ENCODE data around the gene JAG1.

Gene JAG1

GRCh38 chr20:10696650-10697049 lies 22.9 kb upstream of the JAG1 start:
- no peak for DNase-seq

GRCh38 chr20:10689385-10689784 lies 15.6 kb upstream of the JAG1 start:
- DNase-seq: no peak

GRCh38 chr20:10687895-10688294 lies 14.1 kb upstream of the JAG1 start:
- DNase-seq: no peak

- no peak for DNase-seq
Observed at GRCh38 chr20:10686356-10687133, 12.7 kb upstream of the JAG1 start.

GRCh38 chr20:10683537-10683936 lies 9.7 kb upstream of the JAG1 start:
- DNase-seq: no peak

- DNase-seq: no peak
Observed at GRCh38 chr20:10682939-10683338, 9.1 kb upstream of the JAG1 start.

GRCh38 chr20:10681494-10681893 lies 7.7 kb upstream of the JAG1 start:
- no peak for DNase-seq

GRCh38 chr20:10680571-10680970 lies 6.8 kb upstream of the JAG1 start:
- DNase-seq: no peak

GRCh38 chr20:10679269-10679668 lies 5.5 kb upstream of the JAG1 start:
- DNase-seq: no peak

GRCh38 chr20:10676518-10676917 lies 2.7 kb upstream of the JAG1 start:
- DNase-seq: no peak

GRCh38 chr20:10675450-10675848 lies 1.6 kb upstream of the JAG1 start:
- no peak for DNase-seq

GRCh38 chr20:10674684-10675449 lies 1.1 kb upstream of the JAG1 start:
- DNase-seq: peak; percentile 19

GRCh38 chr20:10673176-10673841 lies 490 bp downstream of the JAG1 start:
- no peak for DNase-seq

GRCh38 chr20:10672624-10673127 lies 1.1 kb downstream of the JAG1 start:
- peak; percentile 24 for DNase-seq

- DNase-seq: no peak
Observed at GRCh38 chr20:10671919-10672623, 1.7 kb downstream of the JAG1 start.

GRCh38 chr20:10671221-10671918 lies 2.4 kb downstream of the JAG1 start:
- DNase-seq: peak; percentile 3

- no peak for DNase-seq
Observed at GRCh38 chr20:10670501-10671220, 3.1 kb downstream of the JAG1 start.

GRCh38 chr20:10669843-10670446 lies 3.9 kb downstream of the JAG1 start:
- no peak for DNase-seq

GRCh38 chr20:10668677-10669368 lies 5.0 kb downstream of the JAG1 start:
- no peak for DNase-seq

GRCh38 chr20:10667560-10668167 lies 6.1 kb downstream of the JAG1 start:
- DNase-seq: no peak
